Colonic mucosa (tissue), 4 donors: ENCODE data around the gene ADSL. TPM values are rescaled to one million over a fixed set of nuclear protein-coding genes. Genes with fewer than 3 reads are reported as not detected.

ENCODE experiments used
- DNase-seq: peaks from one replicate; pipeline ENCODE4 v3.0.0-alpha.2; 2020
- H3K27ac ChIP-seq: fragments of 200-600 bp; one replicate; pipeline ENCODE4 v1.8.0; 2021
- H3K27me3 ChIP-seq: fragments of 200-600 bp; one replicate; pipeline ENCODE4 v1.8.0; 2021
- H3K36me3 ChIP-seq: fragments of 200-600 bp; one replicate; pipeline ENCODE4 v1.8.0; 2021
- H3K4me1 ChIP-seq: fragments of 200-600 bp; one replicate; pipeline ENCODE4 v1.8.0; 2021; ENCODE audit warnings: mild to moderate bottlenecking
- H3K4me3 ChIP-seq: fragments of 200-600 bp; one replicate; pipeline ENCODE4 v1.8.0; 2021
- H3K9ac ChIP-seq, 2 donors: one replicate each; pipeline ENCODE4 v1.7.0; 2013; ENCODE audit warnings: control low read depth in 2 of 2, low read depth in 2 of 2, low read length in 2 of 2
- H3K9me3 ChIP-seq: fragments of 200-600 bp; one replicate; pipeline ENCODE4 v1.8.0; 2021
- intact Hi-C: fragments of 100-400 bp; cut with DNase I; formaldehyde crosslinking; loops from one replicate; pipeline ENCODE4 v1.14.1; 2022
- total RNA-seq, 2 donors: library from RNA; stranded (reverse); fragmentation: NEBNext Ultra II Directional in 1 of 2; extraction: Animal tissue kit (Norgen Biotek cat#: 25700) in 1 of 2; gene quantifications; one replicate each; pipeline ENCODE4 v1.2.1, GENCODE V29; 2021
- TF ChIP-seq, protein P1 (sequence below): fragments of 200-600 bp; IDR thresholded peaks from one replicate; pipeline ENCODE4 v1.8.0; 2022; ENCODE audit warnings: antibody characterized with exemption, mild to moderate bottlenecking
- donor health status: healthy.
- donor health status: DM: no; HTN: no; CAD: no.
- donor health status: DM: no; HTN: no; CAD: no.

The ADSL gene
- 10 to 100 TPM; 26.4 to 47.0 TPM for total RNA-seq

- TF ChIP-seq, protein P1, sequence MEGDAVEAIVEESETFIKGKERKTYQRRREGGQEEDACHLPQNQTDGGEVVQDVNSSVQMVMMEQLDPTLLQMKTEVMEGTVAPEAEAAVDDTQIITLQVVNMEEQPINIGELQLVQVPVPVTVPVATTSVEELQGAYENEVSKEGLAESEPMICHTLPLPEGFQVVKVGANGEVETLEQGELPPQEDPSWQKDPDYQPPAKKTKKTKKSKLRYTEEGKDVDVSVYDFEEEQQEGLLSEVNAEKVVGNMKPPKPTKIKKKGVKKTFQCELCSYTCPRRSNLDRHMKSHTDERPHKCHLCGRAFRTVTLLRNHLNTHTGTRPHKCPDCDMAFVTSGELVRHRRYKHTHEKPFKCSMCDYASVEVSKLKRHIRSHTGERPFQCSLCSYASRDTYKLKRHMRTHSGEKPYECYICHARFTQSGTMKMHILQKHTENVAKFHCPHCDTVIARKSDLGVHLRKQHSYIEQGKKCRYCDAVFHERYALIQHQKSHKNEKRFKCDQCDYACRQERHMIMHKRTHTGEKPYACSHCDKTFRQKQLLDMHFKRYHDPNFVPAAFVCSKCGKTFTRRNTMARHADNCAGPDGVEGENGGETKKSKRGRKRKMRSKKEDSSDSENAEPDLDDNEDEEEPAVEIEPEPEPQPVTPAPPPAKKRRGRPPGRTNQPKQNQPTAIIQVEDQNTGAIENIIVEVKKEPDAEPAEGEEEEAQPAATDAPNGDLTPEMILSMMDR: no peak
- H3K4me3 ChIP-seq: peak within 1 kb of the TSS; percentile 60
- DNase-seq: peak; percentile 93
- peak within 1 kb of the TSS; percentile 82 to 90 for H3K9ac ChIP-seq
- no peaks in the 10 kb centered on the region for H3K9me3 ChIP-seq
- no peaks in the 10 kb centered on the region for H3K27me3 ChIP-seq
- H3K4me1 ChIP-seq: peaks cover 10% of the 10 kb centered on the region
- peaks cover 5% of the 10 kb centered on the region for H3K36me3 ChIP-seq
- intact Hi-C loops: loop anchor here (10.0 kb wide), 2 partner anchors 302 to 812 kb away; partner anchors contain the start of gene RPS19BP1
- H3K27ac ChIP-seq: peak within 1 kb of the TSS; percentile 67
Observed at GRCh38 chr22:40346185-40347118, at the start of gene ADSL. Gene ADSL, plus strand, starts transcription at chr22:40346500. Its CDS starts 59 bp downstream, at chr22:40346559.

DNA sequence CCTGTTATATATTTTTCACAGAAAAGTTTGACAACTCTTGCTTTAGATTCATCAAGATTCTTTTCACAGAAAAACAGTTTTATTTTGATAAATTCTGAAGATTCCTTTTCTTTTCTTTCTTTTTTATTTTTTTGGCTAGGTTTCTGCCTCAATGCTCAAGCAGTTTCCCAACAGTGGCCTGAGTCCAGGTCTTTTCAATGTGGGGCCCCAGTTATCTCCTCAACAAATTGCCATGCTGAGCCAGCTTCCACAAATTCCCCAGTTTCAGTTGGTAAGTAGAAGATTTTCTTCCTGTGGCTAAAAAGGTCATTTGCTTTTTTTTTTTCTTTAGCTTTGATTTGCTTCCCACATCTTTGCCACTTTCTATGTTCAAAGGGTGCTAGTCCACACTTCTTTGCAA is 46.0 kb upstream of the ADSL start:
- Histone ChIP-seq H3K36me3 (no peaks in the 10 kb centered on the region), H3K4me3 (no peak overlapping the region), H3K9ac (no peak overlapping the region), H3K9me3 (no peaks in the 10 kb centered on the region), H3K4me1 (no peaks in the 10 kb centered on the region), H3K27me3 (no peaks in the 10 kb centered on the region), H3K27ac (no peak overlapping the region)
- DNase-seq: no peak
- TF ChIP-seq, protein P1: no peak
- intact Hi-C loops: no loop called here

DNA sequence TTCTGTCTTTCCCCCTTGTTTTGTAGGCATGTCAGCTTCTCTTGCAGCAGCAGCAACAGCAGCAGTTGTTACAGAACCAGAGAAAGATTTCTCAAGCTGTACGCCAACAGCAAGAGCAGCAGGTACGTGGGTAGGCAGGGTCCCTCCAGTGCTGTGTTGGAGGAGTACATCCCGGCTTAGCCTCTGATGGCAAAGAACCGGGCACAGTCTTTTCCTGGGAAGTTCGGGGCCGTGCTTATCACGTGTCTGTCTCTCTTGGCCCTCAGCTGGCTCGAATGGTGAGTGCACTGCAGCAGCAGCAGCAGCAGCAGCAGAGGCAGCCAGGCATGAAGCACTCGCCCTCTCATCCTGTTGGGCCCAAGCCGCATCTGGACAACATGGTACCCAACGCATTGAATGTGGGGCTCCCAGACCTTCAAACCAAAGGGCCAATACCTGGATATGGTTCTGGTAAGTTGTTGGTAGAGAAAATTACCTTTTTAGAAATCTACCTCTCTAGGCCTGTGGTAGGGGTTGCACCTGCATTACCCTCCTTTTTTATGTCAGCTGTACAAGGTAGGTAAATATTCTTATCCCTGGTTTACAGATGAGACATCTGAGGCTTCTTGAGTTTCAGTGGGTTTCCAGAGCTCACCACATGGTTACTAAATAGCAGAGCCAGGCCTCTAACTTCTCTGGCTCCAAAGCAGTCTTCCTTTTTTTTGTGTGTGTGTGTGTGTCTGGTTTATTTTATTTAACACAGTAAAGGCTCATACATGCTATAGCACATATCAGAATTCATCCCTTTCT is 45.2 kb upstream of the ADSL start:
- intact Hi-C loops: no loop called here
- no peak for DNase-seq
- Histone ChIP-seq H3K36me3 (no peaks in the 10 kb centered on the region), H3K4me3 (no peak overlapping the region), H3K27me3 (no peaks in the 10 kb centered on the region), H3K9ac (no peak overlapping the region), H3K4me1 (no peaks in the 10 kb centered on the region), H3K9me3 (no peaks in the 10 kb centered on the region), H3K27ac (no peak overlapping the region)
- TF ChIP-seq, protein P1: no peak

GRCh38 chr22:40302149-40302548 is 44.2 kb upstream of the ADSL start:
- no peaks in the 10 kb centered on the region for H3K4me1 ChIP-seq
- TF ChIP-seq, protein P1: no peak
- H3K36me3 ChIP-seq: no peaks in the 10 kb centered on the region
- no peaks in the 10 kb centered on the region for H3K27me3 ChIP-seq
- no peak overlapping the region for H3K27ac ChIP-seq
- intact Hi-C loops: no loop called here
- no peaks in the 10 kb centered on the region for H3K9me3 ChIP-seq
- no peak overlapping the region for H3K4me3 ChIP-seq
- no peak overlapping the region for H3K9ac ChIP-seq
- no peak for DNase-seq

- DNase-seq: no peak
- TF ChIP-seq, protein P1: no peak
- Histone ChIP-seq H3K27ac (no peak overlapping the region), H3K27me3 (no peaks in the 10 kb centered on the region), H3K4me3 (no peak overlapping the region), H3K4me1 (no peaks in the 10 kb centered on the region), H3K9ac (no peak overlapping the region), H3K36me3 (no peaks in the 10 kb centered on the region), H3K9me3 (no peaks in the 10 kb centered on the region)
- intact Hi-C loops: no loop called here
Observed at GRCh38 chr22:40305625-40306024, 40.7 kb upstream of the ADSL start.
